ENCODE results near the gene MSANTD7.

DNA sequence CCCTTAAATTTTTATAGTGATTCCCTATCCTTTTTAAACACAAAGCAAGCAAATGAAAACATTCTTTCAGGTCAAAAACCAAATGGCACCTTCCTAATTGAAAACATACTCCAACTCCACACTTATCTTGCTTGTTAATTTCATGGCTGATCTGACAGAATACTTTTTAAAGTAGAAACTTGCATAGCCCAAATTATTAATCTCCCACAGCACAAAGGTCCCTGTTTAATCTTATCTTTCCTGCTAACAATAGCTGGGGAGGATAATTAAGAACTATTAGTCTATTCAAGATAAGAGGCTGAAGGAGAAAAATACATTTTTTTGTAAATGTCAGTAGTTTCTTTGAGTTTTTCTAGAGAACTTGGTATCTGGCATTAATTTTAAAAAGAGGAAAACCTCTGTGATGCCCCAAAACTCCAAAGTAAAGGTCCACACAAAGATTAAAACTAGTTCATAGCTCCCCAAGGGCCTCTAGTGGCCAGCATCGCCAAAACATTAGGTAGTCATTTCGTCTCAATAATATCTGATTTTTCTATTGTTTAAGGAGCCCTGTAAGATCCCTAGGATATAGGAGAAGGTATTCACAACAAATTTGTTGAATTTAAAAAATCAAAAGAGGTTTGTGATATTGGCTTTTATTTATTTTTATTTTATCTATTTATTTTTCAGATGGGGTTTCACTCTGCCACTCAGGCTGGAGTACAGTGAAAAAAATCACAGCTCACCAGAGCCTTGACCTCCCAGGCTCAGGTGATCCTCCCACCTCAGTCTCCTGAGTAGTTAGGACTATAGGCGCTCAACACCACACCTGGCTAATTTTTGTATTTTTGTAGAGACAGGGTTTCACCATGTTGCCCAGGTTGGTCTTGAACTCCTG is 15.0 kb upstream of the MSANTD7 start:
- TF ChIP-seq, protein P1, sequence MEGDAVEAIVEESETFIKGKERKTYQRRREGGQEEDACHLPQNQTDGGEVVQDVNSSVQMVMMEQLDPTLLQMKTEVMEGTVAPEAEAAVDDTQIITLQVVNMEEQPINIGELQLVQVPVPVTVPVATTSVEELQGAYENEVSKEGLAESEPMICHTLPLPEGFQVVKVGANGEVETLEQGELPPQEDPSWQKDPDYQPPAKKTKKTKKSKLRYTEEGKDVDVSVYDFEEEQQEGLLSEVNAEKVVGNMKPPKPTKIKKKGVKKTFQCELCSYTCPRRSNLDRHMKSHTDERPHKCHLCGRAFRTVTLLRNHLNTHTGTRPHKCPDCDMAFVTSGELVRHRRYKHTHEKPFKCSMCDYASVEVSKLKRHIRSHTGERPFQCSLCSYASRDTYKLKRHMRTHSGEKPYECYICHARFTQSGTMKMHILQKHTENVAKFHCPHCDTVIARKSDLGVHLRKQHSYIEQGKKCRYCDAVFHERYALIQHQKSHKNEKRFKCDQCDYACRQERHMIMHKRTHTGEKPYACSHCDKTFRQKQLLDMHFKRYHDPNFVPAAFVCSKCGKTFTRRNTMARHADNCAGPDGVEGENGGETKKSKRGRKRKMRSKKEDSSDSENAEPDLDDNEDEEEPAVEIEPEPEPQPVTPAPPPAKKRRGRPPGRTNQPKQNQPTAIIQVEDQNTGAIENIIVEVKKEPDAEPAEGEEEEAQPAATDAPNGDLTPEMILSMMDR (IDR thresholded peaks at IDR 0.05; ENCODE audit: low read depth, low read length, poor library complexity, severe bottlenecking): peak; percentile 76
- TF ChIP-seq EZH2phosphoT487 (IDR thresholded peaks at IDR 0.05; ENCODE audit: borderline replicate concordance, low read length): no peak
